ENCODE results near the gene SGCA. TPM values are rescaled to one million over a fixed set of nuclear protein-coding genes. Genes with fewer than 3 reads are reported as not detected.

The SGCA gene
- total RNA-seq, 1 experiment from 2014 or later: not detected

- intact Hi-C loops (cut with micrococcal nuclease): no loop called here
- DNase-seq (ENCODE audit: unreplicated experiment): no peak
- Mint-ChIP-seq H3K4me1 (ENCODE audit: insufficient read depth, unreplicated experiment) (peaks cover 20% of the 10 kb centered on the region), H3K36me3 (ENCODE audit: insufficient read depth, unreplicated experiment) (peaks cover 5% of the 10 kb centered on the region), H3K27ac (ENCODE audit: low read depth, unreplicated experiment) (no peak overlapping the region), H3K4me3 (ENCODE audit: unreplicated experiment) (no peak overlapping the region), H3K27me3 (ENCODE audit: insufficient read depth, unreplicated experiment) (no peaks in the 10 kb centered on the region), H3K9me3 (ENCODE audit: unreplicated experiment) (no peaks in the 10 kb centered on the region)
- POLR2A ChIA-PET: interaction anchor here (0.7 to 1.4 kb wide), 2 partner anchors 14 to 33 kb away, joined by 3 read pairs; no protein-coding TSS in a partner anchor
- CTCF ChIA-PET: interaction anchor here (0.6 to 2.4 kb wide), 6 partner anchors 13 to 608 kb away, joined by 3 to 8 read pairs (median 3); no protein-coding TSS in a partner anchor
- no peak for TF ChIP-seq CTCF (IDR thresholded peaks at IDR 0.05; ENCODE audit: unreplicated experiment)
- BruUV-seq (replicated peaks): no TSS peak
These were observed 739 bp upstream of the SGCA start for GRCh38 chr17:50165066-50165465.

DNA sequence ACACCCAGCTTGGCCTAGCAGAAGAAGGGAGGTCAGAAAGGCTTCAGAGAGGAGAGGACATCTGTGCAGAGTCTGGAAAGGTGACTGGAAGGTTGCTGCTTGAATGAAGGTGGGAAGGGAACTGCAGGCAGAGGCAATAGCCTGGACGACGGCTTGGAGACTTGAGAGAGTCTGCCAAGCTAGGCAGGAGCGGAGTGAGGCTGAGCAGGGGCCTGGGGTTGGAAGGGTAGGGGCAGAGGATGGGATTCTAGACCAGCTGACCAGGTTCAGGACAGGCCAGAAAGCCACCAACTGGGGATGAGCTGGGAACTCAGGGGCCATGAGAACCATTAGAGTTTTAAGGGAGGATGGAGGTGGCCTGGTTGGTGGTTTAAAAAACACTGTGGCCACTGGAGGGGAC, 339 bp upstream of the SGCA start:
- BruUV-seq (replicated peaks): no TSS peak
- Mint-ChIP-seq H3K4me3 (ENCODE audit: unreplicated experiment) (no peak overlapping the region), H3K9me3 (ENCODE audit: unreplicated experiment) (no peaks in the 10 kb centered on the region), H3K27ac (ENCODE audit: low read depth, unreplicated experiment) (no peak overlapping the region), H3K36me3 (ENCODE audit: insufficient read depth, unreplicated experiment) (peaks cover 5% of the 10 kb centered on the region), H3K4me1 (ENCODE audit: insufficient read depth, unreplicated experiment) (peaks cover 20% of the 10 kb centered on the region), H3K27me3 (ENCODE audit: insufficient read depth, unreplicated experiment) (no peaks in the 10 kb centered on the region)
- intact Hi-C loops (cut with micrococcal nuclease): no loop called here
- ChIA-PET CTCF (interaction anchor here (0.6 to 2.4 kb wide), 7 partner anchors 12 to 608 kb away, joined by 3 to 8 read pairs (median 3); no protein-coding TSS in a partner anchor), POLR2A (interaction anchor here (0.7 to 1.4 kb wide), 2 partner anchors 14 to 33 kb away, joined by 3 read pairs; no protein-coding TSS in a partner anchor)
- TF ChIP-seq CTCF (IDR thresholded peaks at IDR 0.05; ENCODE audit: unreplicated experiment): no peak
- DNase-seq (ENCODE audit: unreplicated experiment): no peak

DNA sequence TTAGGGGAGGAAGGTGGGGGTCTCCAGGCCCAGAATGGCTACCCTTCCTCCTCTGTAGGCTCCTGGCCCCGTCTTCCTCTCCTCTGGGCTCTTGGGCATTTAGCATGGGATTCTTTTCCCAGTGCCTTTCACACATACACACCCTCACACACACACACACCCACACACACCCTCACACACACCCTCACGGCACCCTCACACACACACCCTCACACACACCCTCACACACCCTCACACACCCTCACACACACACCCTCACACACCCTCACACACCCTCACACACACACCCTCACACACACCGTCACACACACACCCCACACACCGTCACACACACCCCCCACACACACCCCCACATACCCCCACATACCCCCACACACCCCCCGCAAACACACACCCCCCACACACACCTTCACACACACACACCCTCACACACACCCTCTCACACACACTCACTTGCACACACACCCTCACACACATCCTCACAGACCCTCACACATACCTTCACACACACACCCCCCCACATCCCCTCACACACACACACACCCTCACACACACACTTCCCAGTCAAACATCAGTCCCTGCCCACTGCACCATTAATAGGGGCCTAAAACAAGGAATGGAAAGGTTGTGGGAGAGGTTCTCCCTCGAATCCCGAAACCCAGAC, 845 bp downstream of the SGCA start:
- H3K36me3 Mint-ChIP-seq (ENCODE audit: insufficient read depth, unreplicated experiment): peaks cover 5% of the 10 kb centered on the region
- BruUV-seq (replicated peaks): no TSS peak
- no peaks in the 10 kb centered on the region for H3K9me3 Mint-ChIP-seq (ENCODE audit: unreplicated experiment)
- intact Hi-C loops (cut with micrococcal nuclease): no loop called here
- ChIA-PET POLR2A (interaction anchor here (1.4 kb wide), 1 partner anchor 32 kb away, joined by 3 read pairs; no protein-coding TSS in a partner anchor), CTCF (interaction anchor here (0.7 to 4.7 kb wide), 5 partner anchors 11 to 130 kb away, joined by 3 to 47 read pairs (median 8); no protein-coding TSS in a partner anchor)
- peaks cover 18% of the 10 kb centered on the region for H3K4me1 Mint-ChIP-seq (ENCODE audit: insufficient read depth, unreplicated experiment)
- H3K27ac Mint-ChIP-seq (ENCODE audit: low read depth, unreplicated experiment): no peak overlapping the region
- TF ChIP-seq CTCF (IDR thresholded peaks at IDR 0.05; ENCODE audit: unreplicated experiment): no peak
- H3K4me3 Mint-ChIP-seq (ENCODE audit: unreplicated experiment): no peak overlapping the region
- no peaks in the 10 kb centered on the region for H3K27me3 Mint-ChIP-seq (ENCODE audit: insufficient read depth, unreplicated experiment)
- DNase-seq (ENCODE audit: unreplicated experiment): no peak

- POLR2A ChIA-PET: no interaction called here
- no peak for DNase-seq (ENCODE audit: unreplicated experiment)
- CTCF ChIA-PET: interaction anchor here (0.7 to 5.3 kb wide), 5 partner anchors 11 to 129 kb away, joined by 3 to 122 read pairs (median 34); no protein-coding TSS in a partner anchor
- BruUV-seq (replicated peaks): no TSS peak
- Mint-ChIP-seq H3K27me3 (ENCODE audit: insufficient read depth, unreplicated experiment) (no peaks in the 10 kb centered on the region), H3K9me3 (ENCODE audit: unreplicated experiment) (no peaks in the 10 kb centered on the region), H3K4me1 (ENCODE audit: insufficient read depth, unreplicated experiment) (peaks cover 15% of the 10 kb centered on the region), H3K27ac (ENCODE audit: low read depth, unreplicated experiment) (no peak overlapping the region), H3K36me3 (ENCODE audit: insufficient read depth, unreplicated experiment) (peaks cover 5% of the 10 kb centered on the region), H3K4me3 (ENCODE audit: unreplicated experiment) (no peak overlapping the region)
- TF ChIP-seq CTCF (IDR thresholded peaks at IDR 0.05; ENCODE audit: unreplicated experiment): no peak
- intact Hi-C loops (cut with micrococcal nuclease): no loop called here
These were observed 1.6 kb downstream of the SGCA start for GRCh38 chr17:50167371-50167770.
